ENCODE data around the gene FIBP. TPM values are rescaled to one million over a fixed set of nuclear protein-coding genes. Genes with fewer than 3 reads are reported as not detected.

FIBP gene
- total and polyA plus RNA-seq, 2 of the 8 experiments (the other 6 are each of a cell fraction or from before 2014, with no cell fraction given): 74.3 to 173 TPM

GRCh38 chr11:65918211-65919140, 30.2 kb upstream of the FIBP start, which contains the start of gene C11orf68 (continued):
- TF ChIP-seq YY1 (IDR thresholded peaks at IDR 0.05; ENCODE audit: low read depth, low read length): peak; percentile 86; the same call in 1 of the 2 replicates
- peak; percentile 52; the same call in 1 of the 2 replicates for TF ChIP-seq TAF1 (IDR thresholded peaks at IDR 0.05; ENCODE audit: low read depth, low read length)
- peak in 1 of 2 experiments; percentile 28; a peak in 1 of 4 replicates for TF ChIP-seq HDAC2 (IDR thresholded peaks at IDR 0.05; ENCODE audit: borderline replicate concordance in 1 of 2, low read depth in 2 of 2, low read length in 2 of 2)
- no peak for TF ChIP-seq RFX5 (IDR thresholded peaks at IDR 0.05; ENCODE audit: borderline replicate concordance, low read depth, low read length)
- peak; percentile 43 for TF ChIP-seq TAF7 (optimal IDR thresholded peaks at IDR 0.05; ENCODE audit: borderline replicate concordance, low read depth, low read length)
- TF ChIP-seq GTF2F1 (IDR thresholded peaks at IDR 0.05; ENCODE audit: borderline replicate concordance, low read depth, low read length): no peak
- TF ChIP-seq KDM1A (IDR thresholded peaks at IDR 0.05; ENCODE audit: borderline replicate concordance, low read length): peak; percentile 61; the same call in 1 of the 2 replicates
- TF ChIP-seq RXRA (IDR thresholded peaks at IDR 0.05; ENCODE audit: insufficient read depth, low read depth, low read length): no peak
